Iris pigment epithelial cell (primary cell): ENCODE results near the gene PCDH9.

Experiments used
- DNase-seq: peaks from one replicate; pipeline ENCODE4 v3.0.0-alpha.2; 2011; ENCODE audit warnings: low read depth

Gene PCDH9

DNA sequence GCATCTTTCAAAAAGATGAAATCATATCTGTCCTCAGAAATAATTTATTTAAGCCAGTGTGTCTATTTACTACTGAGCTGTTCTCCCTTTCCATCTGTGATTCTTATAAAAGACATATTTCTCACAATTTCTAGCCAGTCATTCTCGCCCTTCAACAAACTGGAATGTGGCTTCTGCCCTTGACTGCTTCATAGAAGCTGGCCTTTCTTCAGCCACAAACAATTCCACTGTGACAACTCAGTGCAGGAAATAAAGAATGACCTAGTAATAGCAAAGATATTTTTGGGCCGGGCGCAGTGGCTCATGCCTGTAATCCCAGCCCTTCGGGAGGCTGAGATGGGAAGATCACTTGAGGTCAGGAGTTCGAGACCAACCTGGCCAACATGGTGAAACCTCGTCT is 655.5 kb downstream of the PCDH9 start:
- DNase-seq, result peak; percentile 73

DNA sequence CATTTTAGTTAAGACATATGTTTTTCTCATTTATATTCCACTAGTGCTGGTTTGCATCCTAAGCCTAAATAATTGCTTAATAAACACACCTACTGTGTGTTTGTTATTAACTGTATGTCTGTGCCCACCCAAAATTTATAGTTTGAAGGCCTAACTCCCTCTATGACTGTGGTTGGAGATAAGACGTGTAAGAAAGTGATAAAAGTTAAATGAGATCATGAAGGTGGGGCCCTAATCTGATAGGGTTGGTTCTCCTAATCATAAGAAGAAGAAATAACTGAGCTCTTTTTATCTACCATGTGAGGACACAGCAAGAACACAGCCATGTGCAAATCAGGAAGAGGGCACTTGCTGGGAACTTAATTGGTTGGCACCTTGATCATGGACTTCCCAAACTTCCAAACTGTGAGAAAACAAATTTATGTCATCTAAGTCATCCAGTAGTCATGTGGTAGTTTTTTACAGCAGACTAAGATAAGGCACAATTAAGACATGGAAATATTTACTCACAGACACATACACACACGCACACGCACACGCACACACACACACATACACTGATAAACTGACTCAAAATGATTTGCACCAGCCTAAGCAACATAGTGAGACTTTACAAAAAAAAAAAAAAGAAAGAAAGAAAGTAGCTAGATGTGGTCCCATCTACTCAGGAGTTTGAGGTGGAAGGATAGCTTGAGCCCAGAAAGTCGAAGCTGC is 662.1 kb downstream of the PCDH9 start:
- no peak for DNase-seq

DNA sequence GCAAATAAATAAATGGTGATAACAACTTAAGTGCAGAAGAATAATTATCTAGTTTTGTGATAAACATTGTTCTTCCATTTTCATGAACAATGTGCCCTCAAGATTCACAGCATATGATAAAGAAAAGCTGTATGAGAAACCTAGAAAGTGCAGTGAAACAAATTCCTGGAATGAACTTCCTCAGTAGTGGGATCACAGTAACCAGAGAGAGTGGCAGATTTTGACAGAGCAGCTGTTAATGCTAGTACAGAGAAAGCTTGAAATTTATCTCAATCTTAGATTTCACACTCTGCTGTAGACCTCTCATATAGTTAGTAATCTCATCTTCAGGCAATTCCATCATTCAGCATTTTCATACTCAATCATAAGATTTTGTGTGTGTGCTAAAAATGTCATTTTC is 664.9 kb downstream of the PCDH9 start:
- DNase-seq, result no peak

DNA sequence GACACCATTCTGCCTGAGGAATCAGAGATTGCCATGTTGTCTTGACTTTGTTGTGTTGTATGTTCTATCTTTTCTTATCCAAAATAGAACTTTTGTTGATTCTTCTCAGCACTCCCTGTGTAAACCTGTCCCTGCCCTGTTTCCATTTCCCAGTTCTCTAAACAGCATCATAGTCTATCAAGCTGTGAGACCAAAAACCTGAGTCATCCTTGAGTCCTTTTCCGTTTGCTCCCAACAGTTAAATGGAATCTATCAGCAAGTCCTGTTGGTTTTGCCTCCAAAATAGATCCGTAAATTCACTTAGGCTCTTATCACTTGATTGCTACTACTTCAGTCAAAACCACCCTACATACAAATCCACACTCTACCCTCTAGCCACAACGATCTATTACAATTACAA is 667.1 kb downstream of the PCDH9 start:
- DNase-seq, result peak; percentile 15

DNA sequence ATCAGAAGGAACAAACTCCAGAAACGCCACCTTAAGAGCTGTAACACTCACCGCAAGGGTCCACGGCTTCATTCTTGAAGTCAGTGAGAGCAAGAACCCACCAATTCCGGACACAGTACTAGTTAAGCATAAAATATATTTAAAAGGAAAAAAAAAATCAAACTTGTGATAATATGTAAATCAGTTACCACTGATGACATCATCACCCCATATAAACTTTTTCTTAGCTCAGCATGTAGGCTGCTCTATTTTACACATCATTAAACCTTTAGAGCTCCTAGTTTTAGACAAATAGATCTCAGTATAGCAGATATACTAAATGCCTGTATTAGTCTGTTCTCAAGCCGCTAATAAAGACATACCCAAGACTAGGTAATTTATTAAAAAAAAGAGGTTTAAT is 668.1 kb downstream of the PCDH9 start:
- DNase-seq, result no peak

DNA sequence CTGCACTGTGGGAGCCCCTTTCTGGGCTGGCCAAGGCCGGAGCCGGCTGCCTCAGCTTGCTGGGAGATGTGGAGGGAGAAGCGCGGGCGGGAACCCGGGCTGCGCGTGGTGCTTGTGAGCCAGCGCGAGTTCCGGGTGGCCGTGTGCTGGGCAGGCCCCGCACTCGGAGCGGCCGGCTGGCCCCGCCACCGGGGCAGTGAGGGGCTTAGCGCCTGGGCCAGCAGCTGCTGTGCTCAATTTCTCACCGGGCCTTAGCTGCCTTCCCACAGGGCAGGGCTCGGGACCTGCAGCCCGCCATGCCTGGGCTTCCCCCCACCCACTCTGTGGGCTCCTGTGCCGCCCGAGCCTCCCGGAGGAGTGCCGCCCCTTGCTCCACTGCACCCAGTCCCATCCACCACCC is 669.1 kb downstream of the PCDH9 start:
- no peak for DNase-seq

DNA sequence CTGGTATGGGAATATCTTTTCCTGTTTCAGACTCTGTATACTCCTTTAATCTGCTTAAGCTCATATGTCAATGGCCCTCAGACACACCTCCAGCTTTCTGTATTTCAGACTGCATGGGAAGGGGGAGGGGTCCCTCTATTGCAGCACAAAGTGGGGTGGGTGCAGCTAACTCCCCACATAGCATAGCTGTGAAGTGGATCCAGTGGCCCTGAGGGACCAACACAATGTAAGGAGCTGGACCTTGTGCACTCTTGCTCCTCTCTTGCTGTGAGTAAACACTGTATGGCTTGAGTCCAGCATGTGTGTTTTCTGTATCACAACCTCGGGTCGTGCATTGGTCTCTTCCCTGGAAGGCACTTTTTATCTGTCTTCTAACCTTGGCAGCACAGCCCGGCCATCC is 669.9 kb downstream of the PCDH9 start:
- DNase-seq, result no peak

DNA sequence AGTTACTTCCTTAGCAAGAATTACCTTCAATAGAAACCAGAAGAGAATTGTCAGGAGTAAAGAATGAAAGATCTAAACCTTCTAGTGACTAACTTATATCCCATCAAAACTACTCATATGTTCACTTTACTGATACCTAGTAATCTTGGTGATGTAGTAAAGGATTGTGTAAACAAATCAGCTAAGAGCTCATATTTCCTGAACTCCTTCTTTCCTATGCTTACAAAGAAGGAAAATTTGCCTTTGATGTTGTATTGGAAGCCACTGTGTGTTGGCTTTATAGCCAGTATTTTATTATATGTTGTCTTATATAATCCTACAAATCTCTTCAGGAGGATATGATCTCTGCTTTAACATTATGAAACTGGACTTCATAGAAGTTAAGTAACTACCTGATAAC is 671.0 kb downstream of the PCDH9 start:
- DNase-seq, result peak; percentile 47

DNA sequence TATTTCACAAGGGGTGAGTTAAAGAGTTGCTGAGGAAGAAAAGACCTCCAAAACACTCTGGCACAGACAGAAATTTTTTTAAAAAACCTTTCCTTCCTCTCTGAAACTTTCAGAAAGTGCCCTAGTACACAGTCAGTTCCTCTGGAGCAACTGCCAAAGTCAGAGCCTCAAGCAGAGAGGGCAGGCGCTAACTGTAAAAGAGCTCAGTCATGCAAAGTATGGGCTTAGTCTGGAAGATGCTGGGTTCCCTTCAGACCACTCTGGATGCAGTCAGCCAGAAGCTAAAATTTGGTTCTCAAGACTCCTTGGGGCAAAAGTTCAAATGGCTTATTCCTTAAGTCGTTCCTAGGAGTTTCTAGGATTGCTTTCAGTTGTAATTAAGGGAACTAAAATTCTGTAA is 671.6 kb downstream of the PCDH9 start:
- DNase-seq, result peak; percentile 63

DNA sequence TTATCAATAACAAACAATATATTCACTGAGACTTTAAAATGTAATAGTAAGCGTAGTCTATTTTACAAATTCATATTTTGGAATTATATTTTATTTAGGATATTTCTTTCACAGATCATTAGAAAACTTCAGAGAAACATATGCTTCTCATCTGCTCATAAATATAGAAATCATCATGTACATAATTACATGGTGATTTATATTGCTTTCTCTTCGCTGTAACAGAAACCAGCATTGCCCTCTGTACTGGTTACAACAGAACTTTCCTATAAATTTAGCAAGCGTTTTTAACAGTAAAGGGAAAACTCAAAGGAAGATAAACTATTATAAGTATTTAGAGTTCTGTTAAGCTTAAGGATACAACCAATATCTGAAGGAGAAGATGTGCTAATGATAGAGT is 672.8 kb downstream of the PCDH9 start:
- DNase-seq, result no peak

DNA sequence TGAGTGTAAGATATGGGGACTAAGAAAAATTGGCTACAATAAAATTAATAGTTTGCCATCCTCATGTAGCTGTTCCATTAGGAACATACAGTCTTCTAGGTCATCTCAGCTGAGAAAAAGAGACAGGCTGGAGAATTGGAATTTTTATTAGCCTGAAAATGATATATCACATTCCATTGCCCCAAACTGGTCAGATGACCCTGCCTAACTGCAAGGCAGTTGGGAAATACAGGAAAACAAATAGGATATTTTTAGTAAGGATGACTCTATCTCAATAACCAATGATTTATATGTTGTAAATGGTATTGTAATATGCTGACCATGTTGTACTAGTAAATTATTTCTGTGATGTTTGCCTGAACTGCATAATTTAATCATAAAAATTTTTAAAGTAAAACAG is 673.8 kb downstream of the PCDH9 start:
- DNase-seq, result peak; percentile 43

DNA sequence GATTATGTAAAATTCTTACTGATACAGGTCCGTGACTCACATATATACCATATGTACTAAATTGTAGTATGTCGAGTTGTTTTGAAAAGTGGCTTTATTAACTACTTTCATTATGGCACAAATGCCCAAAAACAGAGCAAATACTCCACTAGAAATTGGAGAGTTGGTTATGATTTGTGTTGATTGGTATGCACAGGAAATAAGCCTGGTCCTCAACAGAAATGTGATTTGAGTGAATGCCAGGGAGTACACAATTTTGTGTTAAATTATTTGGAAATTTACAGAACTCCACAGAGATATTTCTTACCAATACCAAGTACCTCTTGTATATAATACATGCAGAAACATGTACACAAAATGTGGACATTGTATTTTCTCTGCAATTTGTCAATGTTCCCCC is 676.7 kb downstream of the PCDH9 start:
- peak; percentile 56 for DNase-seq

DNA sequence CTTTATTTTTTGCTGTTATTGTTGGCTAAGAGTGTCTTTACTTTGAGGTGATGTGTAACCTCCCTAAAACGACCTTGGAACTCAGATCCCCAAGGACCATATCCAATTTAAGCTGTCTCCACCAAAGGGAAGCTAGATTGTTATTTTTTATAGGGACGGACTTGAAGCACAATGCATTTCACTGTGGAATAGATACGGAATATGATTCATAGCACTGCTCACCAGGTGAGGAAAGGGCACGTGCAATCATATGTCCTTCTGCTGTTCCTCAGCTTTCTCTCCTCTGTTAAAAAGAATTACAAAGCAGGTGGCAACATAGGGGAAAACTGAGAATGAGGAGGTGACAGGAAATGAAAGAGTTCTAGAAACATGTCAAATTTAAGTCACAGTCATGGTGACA is 679.0 kb downstream of the PCDH9 start:
- DNase-seq, result no peak

DNA sequence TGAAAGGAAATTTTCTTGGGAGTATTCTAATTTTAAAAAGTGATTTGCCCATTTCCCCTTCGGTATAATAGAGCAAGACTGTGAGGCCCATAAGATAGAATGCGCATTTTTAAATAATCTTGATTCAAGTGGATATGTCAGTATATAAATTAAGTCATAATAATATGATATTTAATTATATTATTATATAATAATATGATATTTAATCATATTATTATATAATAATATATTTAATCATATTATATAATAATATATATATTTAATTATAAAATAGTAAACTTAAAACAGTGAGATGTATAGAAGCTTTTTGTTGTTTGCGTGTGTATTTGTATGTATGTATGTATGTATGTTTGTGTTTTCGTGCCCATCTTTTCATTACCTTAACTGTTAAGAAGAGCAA is 682.5 kb downstream of the PCDH9 start:
- no peak for DNase-seq

DNA sequence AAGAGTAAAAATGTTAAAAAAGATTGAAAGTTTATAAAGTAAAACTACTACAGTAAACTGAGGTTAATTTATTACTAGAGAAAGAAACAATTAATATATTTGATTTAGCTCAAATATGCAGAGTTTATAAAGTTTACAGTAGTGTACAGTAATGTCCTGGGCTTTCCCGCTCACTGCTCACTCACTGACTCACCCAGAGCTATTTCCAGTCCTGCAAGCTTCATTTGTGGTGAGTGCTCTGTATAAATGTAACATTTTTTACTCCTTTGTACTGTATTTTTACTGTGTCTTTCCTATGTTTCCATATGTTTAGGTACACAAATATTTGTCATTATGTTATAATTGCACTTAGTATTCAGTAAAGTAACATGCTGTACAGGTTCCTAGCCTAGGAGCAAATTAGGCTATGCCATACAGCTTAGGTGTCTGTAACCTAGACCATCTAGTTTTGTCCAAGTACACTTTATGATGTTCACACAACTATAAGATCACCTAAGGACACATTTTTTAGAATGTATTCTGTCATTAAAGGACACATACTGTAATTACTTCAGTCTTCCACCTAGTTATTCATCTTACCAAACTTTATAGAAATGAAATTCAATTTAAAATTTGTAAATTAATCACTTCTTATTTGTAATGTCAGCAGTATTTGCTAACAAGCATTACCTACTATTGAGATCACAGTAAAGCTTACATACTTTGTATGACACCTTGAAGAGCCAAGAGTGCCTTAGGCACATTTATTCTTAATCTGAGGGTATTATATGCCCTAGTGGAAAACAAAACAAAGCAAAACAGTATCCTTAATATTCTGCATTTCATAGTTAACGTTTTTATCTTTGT is 683.4 kb downstream of the PCDH9 start:
- peak; percentile 71 for DNase-seq

DNA sequence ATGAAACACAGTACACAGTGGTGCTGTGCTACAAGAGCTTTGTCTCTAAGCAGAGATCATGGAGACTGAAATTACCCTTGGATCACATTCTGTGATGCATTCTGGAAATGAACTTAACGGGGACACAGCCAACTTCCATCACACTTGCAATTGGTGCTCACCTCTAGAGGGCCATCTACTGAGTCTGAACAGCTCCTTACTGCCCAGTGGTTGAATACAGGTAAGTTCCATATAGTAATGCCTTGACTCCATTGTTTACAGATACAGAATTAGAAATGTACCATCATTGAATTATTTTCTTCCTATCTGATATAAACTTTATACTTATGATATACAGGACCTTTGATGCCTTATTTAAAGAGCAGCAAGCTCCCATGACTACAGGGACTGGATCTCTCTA is 686.4 kb downstream of the PCDH9 start:
- no peak for DNase-seq

DNA sequence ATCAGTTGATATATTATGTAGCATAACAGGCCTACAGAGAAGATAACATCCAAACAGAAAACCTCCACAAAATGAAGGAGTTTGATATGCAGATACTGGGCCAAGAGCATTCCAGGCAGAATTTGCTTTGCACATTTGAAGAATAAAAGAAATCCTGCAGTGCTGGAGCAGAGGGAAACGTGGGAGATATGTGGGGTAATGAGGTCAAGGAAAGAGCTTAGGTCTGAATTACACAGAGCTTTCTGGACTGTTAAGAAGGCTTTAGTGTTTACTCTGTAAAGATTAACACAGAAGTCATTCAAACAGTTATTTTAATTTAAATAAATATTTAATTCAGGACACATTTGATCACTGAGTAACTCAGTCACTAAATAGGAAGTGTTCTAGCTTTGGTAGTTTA is 692.7 kb downstream of the PCDH9 start:
- no peak for DNase-seq

DNA sequence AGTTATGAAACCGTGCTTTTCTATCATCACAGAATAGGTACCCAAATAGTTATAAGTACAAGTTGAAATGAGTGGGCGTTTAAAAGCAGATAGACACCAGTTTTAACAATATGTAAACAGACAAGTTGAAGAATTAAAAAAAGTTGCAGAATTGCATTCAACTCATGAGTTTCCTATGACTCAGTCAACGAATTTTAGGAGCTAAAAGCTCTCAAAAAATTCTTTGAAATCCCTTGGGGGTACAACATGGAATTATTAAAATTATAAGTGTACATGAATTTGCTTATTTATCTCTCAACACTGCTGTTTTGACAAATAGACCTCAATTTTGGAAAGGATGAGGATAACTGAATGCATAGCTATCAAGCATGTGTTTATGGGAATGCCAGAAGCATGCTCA is 693.4 kb downstream of the PCDH9 start:
- no peak for DNase-seq

DNA sequence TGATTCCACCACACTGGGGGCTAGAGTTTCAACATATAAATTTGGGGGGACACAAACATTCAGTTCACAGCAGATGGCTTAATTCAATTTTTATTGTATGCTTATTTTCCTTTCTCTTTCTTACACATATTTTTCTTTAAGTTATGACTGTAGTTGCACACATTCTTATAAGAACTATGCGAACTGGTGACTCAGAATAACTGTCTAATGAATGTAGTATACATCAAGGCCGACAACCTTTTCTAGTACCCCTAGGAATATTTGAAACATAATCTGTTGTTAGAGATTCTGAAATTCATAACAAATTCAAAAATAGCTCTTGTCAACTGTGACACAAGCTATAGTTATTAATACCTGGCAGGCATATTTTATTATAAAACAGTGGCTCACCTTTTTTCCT is 695.6 kb downstream of the PCDH9 start:
- DNase-seq, result peak; percentile 83

DNA sequence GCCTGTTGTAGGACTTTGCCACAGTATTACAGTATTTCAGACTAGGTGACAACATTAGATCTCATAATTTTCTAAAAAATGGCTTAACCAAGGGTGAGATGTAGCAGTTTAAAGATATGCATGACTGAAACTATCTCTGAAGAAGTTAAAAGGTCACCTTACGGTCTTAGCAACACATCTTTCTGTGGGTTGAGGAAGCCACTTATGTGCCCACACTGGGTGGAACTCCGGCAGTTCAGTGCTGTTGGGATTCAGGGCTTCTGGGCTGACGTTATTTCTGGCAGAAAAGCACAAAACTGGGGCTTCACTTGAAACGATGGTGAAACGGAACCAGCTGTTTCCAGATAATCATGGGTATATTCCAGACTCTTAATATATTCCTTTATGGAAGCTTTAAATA is 697.3 kb downstream of the PCDH9 start:
- no peak for DNase-seq

DNA sequence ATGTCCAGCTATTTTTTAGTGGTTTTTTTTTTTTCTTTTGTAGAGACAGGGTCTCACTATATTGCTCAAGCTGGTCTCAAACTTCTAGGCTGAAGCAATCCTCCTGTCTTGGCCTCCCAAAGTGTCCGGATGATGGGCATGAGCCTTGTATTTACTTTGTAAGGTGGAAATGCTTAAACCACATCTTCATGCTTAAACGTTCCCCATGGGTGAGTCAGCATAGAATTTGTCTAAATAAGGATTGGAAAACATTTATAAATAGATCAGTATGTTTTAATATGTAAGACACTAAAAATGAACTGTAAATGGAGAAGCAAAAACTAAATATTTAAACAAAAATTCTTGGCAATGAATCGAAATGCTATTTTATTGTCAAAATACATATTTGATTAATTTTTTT is 698.0 kb downstream of the PCDH9 start:
- DNase-seq, result peak; percentile 93

DNA sequence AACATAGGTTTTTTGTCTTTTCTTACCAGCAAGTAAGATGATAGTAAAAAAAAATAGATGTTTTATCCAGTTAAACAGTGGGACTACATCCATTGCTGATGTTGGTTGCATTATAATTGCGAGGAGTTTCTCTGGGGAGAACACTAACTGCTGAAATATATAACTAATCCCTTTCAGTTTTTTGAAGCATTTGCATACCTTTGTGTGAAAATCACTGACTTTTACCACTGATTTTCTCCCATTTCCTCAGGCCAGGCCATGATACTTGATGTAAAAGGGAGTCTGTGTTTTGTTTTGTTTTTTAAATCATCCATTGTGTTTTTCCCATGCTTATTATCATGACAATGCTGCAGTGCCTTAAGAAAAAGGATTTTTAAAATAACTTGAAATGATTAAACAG is 699.5 kb downstream of the PCDH9 start:
- no peak for DNase-seq

DNA sequence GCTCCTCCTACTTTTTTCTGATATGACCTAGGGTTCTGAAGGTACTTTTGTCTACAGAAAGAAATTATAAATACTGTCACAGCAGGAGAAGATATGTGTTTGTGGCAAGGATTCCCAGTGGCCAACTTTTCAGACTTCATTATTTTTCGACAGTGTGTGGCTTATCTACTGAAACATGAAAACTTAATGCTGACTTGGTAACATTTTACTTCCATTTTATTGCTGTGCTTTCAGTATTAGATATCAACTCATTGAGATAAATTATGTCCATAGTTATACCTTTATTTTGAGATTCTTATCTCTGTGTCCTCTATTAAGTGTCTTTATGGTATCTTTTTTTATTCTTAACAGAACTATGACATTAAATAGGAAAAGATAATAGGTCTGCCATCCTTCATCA is 700.0 kb downstream of the PCDH9 start:
- DNase-seq, result no peak
